Choroid plexus epithelial cell (primary cell): ENCODE results near the gene CCDC92B.

Experiments used
- DNase-seq: peaks from one replicate; pipeline ENCODE4 v3.0.0-alpha.2; 2010; ENCODE audit warnings: low read depth
- H3K4me3 ChIP-seq: 2 replicates; pipeline ENCODE4 v1.5.1; 2011; ENCODE audit warnings: low read depth, mild to moderate bottlenecking, control low read depth, low read length, moderate library complexity
- CTCF ChIP-seq: conservative IDR thresholded peaks from 2 replicates; pipeline ENCODE4 v1.5.1; 2011; ENCODE audit warnings: low read depth, mild to moderate bottlenecking, control low read depth, inconsistent platforms, low read length, moderate library complexity

CCDC92B gene

GRCh38 chr17:2749058-2749783 is at the start of gene CCDC92B:
Gene CCDC92B, minus strand, starts transcription at chr17:2749652. Its CDS starts 14,507 bp downstream, at chr17:2735145.
- no peak within 1 kb of the TSS for H3K4me3 ChIP-seq
- TF ChIP-seq CTCF = no peak

GRCh38 chr17:2798678-2799077 is 49.2 kb upstream of the CCDC92B start:
- H3K4me3 ChIP-seq = no peak overlapping the region
- TF ChIP-seq CTCF = no peak
- DNase-seq = no peak

More at GRCh38 chr17:2749058-2749783, at the start of gene CCDC92B:
- DNase-seq = no peak

GRCh38 chr17:2798188-2798587 is 48.7 kb upstream of the CCDC92B start:
- TF ChIP-seq CTCF = no peak
- DNase-seq = no peak
- H3K4me3 ChIP-seq = no peak overlapping the region

GRCh38 chr17:2797637-2798036 is 48.2 kb upstream of the CCDC92B start:
- no peak for TF ChIP-seq CTCF
- DNase-seq = no peak
- H3K4me3 ChIP-seq = no peak overlapping the region

- no peak for DNase-seq
- H3K4me3 ChIP-seq = no peak overlapping the region
- TF ChIP-seq CTCF = no peak
Observed at GRCh38 chr17:2797226-2797625, 47.8 kb upstream of the CCDC92B start.

GRCh38 chr17:2796164-2797125 is 47.0 kb upstream of the CCDC92B start, which contains the start of gene RAP1GAP2:
Gene RAP1GAP2, plus strand, starts transcription at chr17:2796438. Its CDS starts 90 bp downstream, at chr17:2796528.
- DNase-seq = no peak
- TF ChIP-seq CTCF = no peak
- no peak within 1 kb of the TSS for H3K4me3 ChIP-seq
